HEK293 (cell line): ENCODE results near the gene LIN54.

Source experiments
- CTCF ChIA-PET: fragments of 350-600 bp; formaldehyde crosslinking; extraction: SDS; loops from one replicate; lab custom pipeline; 2021; ENCODE audit warnings: antibody characterized with exemption; lab: Yijun Ruan, JAX
- POLR2A ChIA-PET: fragments of 300-600 bp; formaldehyde crosslinking; extraction: SDS; loops from one replicate; lab custom pipeline; 2020; ENCODE audit warnings: antibody characterized with exemption, inconsistent platforms; lab: Yijun Ruan, JAX
- H3K27ac ChIP-seq: fragments of 200-500 bp; sonication (Bioruptor generic); 2 replicates; pipeline ENCODE4 v1.5.1; 2014; ENCODE audit warnings: low read depth, low read length, control low read depth, inconsistent platforms; ENCODE audit errors: extremely low read depth
- H3K36me3 ChIP-seq, 2 experiments: fragments of 200-500 bp in 1 of 2; sonication (Bioruptor generic) in 1 of 2; 1 replicate in 1 of 2; 2 replicates in 1 of 2; pipeline ENCODE4 v1.5.1; 2014 to 2017; ENCODE audit warnings: inconsistent platforms in 2 of 2, low read length in 2 of 2; ENCODE audit not compliant: control insufficient read depth in 2 of 2, insufficient read depth in 1 of 2
- H3K4me1 ChIP-seq: fragments of 200-500 bp; sonication (Bioruptor generic); 2 replicates; pipeline ENCODE4 v1.5.1; 2014; ENCODE audit warnings: mild to moderate bottlenecking, low read length, inconsistent platforms; ENCODE audit not compliant: control insufficient read depth, insufficient read depth
- H3K4me3 ChIP-seq: 2 replicates; pipeline ENCODE4 v1.5.1; 2011; ENCODE audit warnings: low read depth, mild to moderate bottlenecking, control low read depth, low read length, moderate library complexity
- H3K9me3 ChIP-seq: fragments of 200-500 bp; sonication (Bioruptor generic); 2 replicates; pipeline ENCODE4 v1.5.1; 2014; ENCODE audit warnings: low read depth, low read length, inconsistent platforms; ENCODE audit not compliant: control insufficient read depth, insufficient read depth
- GLIS2 ChIP-seq: fragments of 450-650 bp; formaldehyde crosslinking; IDR thresholded peaks from 2 replicates; pipeline ENCODE4 v1.5.1; 2016; ENCODE audit warnings: missing biosample characterization, missing genetic modification characterization
- KLF10 ChIP-seq: fragments of 450-650 bp; IDR thresholded peaks from 2 replicates; pipeline ENCODE4 v1.5.1; 2018; ENCODE audit warnings: missing biosample characterization, mild to moderate bottlenecking, missing genetic modification characterization
- KLF7 ChIP-seq: fragments of 450-650 bp; formaldehyde crosslinking; IDR thresholded peaks from 2 replicates; pipeline ENCODE4 v1.5.1; 2016; ENCODE audit warnings: missing biosample characterization, missing genetic modification characterization, borderline replicate concordance
- KLF8 ChIP-seq: fragments of 450-650 bp; formaldehyde crosslinking; IDR thresholded peaks from 2 replicates; pipeline ENCODE4 v1.5.1; 2016; ENCODE audit warnings: missing biosample characterization, missing genetic modification characterization
- MYNN ChIP-seq: fragments of 450-650 bp; formaldehyde crosslinking; IDR thresholded peaks from 2 replicates; pipeline ENCODE4 v1.5.1; 2016; ENCODE audit warnings: missing biosample characterization, missing genetic modification characterization, borderline replicate concordance
- SETDB1 ChIP-seq: IDR thresholded peaks from one replicate; pipeline ENCODE4 v1.6.1; 2017; ENCODE audit warnings: mild to moderate bottlenecking, low read length, moderate library complexity, mixed read lengths; ENCODE audit not compliant: insufficient read length
- SP2 ChIP-seq: fragments of 450-650 bp; formaldehyde crosslinking; IDR thresholded peaks from 2 replicates; pipeline ENCODE4 v1.5.1; 2016; ENCODE audit warnings: missing biosample characterization, missing genetic modification characterization
- ZEB2 ChIP-seq: fragments of 450-650 bp; formaldehyde crosslinking; IDR thresholded peaks from 2 replicates; pipeline ENCODE4 v1.5.1; 2016; ENCODE audit warnings: missing biosample characterization, missing genetic modification characterization
- ZFHX2 ChIP-seq: fragments of 450-650 bp; formaldehyde crosslinking; conservative IDR thresholded peaks from 2 replicates; pipeline ENCODE4 v1.5.1; 2016; ENCODE audit warnings: missing biosample characterization, missing genetic modification characterization
- ZNF133 ChIP-seq: fragments of 450-650 bp; formaldehyde crosslinking; IDR thresholded peaks from 2 replicates; pipeline ENCODE4 v1.5.1; 2016; ENCODE audit warnings: missing biosample characterization, missing genetic modification characterization
- ZNF324 ChIP-seq: fragments of 450-650 bp; formaldehyde crosslinking; IDR thresholded peaks from 2 replicates; pipeline ENCODE4 v1.5.1; 2016; ENCODE audit warnings: missing biosample characterization, missing genetic modification characterization
- ZNF335 ChIP-seq: fragments of 450-650 bp; formaldehyde crosslinking; conservative IDR thresholded peaks from 2 replicates; pipeline ENCODE4 v1.5.1; 2016; ENCODE audit warnings: missing biosample characterization, missing genetic modification characterization
- ZNF341 ChIP-seq: fragments of 450-650 bp; formaldehyde crosslinking; IDR thresholded peaks from 2 replicates; pipeline ENCODE4; 2016; ENCODE audit warnings: low read depth, missing biosample characterization, missing genetic modification characterization
- ZNF433 ChIP-seq: fragments of 450-650 bp; formaldehyde crosslinking; IDR thresholded peaks from 2 replicates; pipeline ENCODE4 v1.5.1; 2016; ENCODE audit warnings: missing biosample characterization, missing genetic modification characterization, low read depth
- ZNF561 ChIP-seq: fragments of 450-650 bp; IDR thresholded peaks from 2 replicates; pipeline ENCODE4 v1.5.1; 2018; ENCODE audit warnings: missing biosample characterization, missing genetic modification characterization, borderline replicate concordance
- ZNF624 ChIP-seq: fragments of 450-650 bp; formaldehyde crosslinking; IDR thresholded peaks from 2 replicates; pipeline ENCODE4 v1.5.1; 2017; ENCODE audit warnings: missing biosample characterization, missing genetic modification characterization
- ZNF626 ChIP-seq: fragments of 450-650 bp; sonication (Bioruptor Pico); formaldehyde crosslinking; IDR thresholded peaks from 2 replicates; pipeline ENCODE4 v1.5.1; 2018; ENCODE audit warnings: missing biosample characterization, missing genetic modification characterization, inconsistent platforms
- ZNF660 ChIP-seq: fragments of 450-650 bp; IDR thresholded peaks from 2 replicates; pipeline ENCODE4 v1.5.1; 2018; ENCODE audit warnings: missing biosample characterization, mild to moderate bottlenecking, missing genetic modification characterization
- ZNF747 ChIP-seq: fragments of 450-650 bp; formaldehyde crosslinking; IDR thresholded peaks from 2 replicates; pipeline ENCODE4 v1.5.1; 2016; ENCODE audit warnings: missing biosample characterization, missing genetic modification characterization
- ZNF791 ChIP-seq: fragments of 450-650 bp; formaldehyde crosslinking; IDR thresholded peaks from 2 replicates; pipeline ENCODE4 v1.5.1; 2016; ENCODE audit warnings: missing biosample characterization, missing genetic modification characterization
- TF ChIP-seq, protein P1 (sequence below): fragments of 450-650 bp; formaldehyde crosslinking; IDR thresholded peaks from 2 replicates; pipeline ENCODE4 v1.5.1; 2016; ENCODE audit warnings: missing biosample characterization, missing genetic modification characterization
- TF ChIP-seq, protein P2 (sequence below): fragments of 450-650 bp; formaldehyde crosslinking; IDR thresholded peaks from 2 replicates; pipeline ENCODE4 v1.5.1; 2016; ENCODE audit warnings: missing biosample characterization, missing genetic modification characterization
- TF ChIP-seq, protein P3 (sequence below): fragments of 450-650 bp; formaldehyde crosslinking; optimal IDR thresholded peaks from 2 replicates; pipeline ENCODE3; 2016; ENCODE audit warnings: missing biosample characterization, mild to moderate bottlenecking, missing genetic modification characterization
- TF ChIP-seq, protein P4 (sequence below): fragments of 450-650 bp; IDR thresholded peaks from 2 replicates; pipeline ENCODE4 v1.5.1; 2018; ENCODE audit warnings: missing biosample characterization, missing genetic modification characterization
- TF ChIP-seq, protein P5 (sequence below): fragments of 450-650 bp; formaldehyde crosslinking; conservative IDR thresholded peaks from 2 replicates; pipeline ENCODE4 v1.5.1; 2016; ENCODE audit warnings: low read depth, missing biosample characterization, missing genetic modification characterization

Gene LIN54

DNA sequence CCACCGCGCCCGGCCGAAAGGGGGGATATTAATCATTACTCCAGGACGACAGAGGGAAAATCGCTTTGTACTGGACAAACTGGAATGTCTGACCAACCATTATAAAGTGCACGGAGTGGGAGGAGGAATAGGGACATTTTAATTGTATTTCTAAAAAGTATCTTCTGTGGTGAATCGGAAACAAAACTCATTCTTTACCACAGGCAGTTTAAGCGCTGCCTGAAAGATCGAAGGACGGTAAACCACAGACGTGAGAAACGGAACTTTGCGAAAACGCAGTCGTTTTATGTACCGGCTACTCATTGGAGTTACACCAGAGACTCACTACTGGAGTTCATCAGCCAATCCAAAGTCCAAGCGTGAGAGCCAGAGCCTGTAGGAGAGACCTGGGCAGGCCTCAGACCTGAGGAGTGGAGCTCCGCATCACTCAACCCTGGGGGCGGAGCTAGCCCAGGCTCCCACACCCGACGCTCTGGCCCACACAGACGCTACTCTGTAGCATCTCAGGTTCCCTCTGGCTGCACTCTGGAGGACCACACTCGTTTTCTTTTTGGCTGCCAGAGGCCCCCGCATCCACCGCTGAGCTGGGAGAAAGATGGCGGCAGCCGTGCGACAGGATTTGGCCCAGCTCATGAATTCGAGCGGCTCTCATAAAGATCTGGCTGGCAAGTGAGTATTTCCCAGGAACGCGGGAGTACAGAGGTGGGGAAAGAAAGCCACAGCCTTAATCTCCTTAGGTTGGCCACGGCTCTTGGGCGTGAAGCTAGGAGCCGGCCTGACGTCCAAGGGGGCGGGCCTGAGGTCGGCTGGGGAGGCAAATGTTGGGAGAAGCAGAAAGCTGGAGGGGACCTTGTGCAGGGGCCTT lies 24.2 kb upstream of the LIN54 start, which contains the start of gene COPS4:
COPS4 (plus strand) TSS at position 554 of the 865 bp plus-strand sequence; CDS start at position 596, 42 bp downstream.
- H3K27ac ChIP-seq, result peak within 1 kb of the TSS; percentile 54
- TF ChIP-seq MYNN (tag by site-specific recombination), result no peak
- TF ChIP-seq ZNF791 (tag by site-specific recombination), result no peak
- TF ChIP-seq, protein P1, sequence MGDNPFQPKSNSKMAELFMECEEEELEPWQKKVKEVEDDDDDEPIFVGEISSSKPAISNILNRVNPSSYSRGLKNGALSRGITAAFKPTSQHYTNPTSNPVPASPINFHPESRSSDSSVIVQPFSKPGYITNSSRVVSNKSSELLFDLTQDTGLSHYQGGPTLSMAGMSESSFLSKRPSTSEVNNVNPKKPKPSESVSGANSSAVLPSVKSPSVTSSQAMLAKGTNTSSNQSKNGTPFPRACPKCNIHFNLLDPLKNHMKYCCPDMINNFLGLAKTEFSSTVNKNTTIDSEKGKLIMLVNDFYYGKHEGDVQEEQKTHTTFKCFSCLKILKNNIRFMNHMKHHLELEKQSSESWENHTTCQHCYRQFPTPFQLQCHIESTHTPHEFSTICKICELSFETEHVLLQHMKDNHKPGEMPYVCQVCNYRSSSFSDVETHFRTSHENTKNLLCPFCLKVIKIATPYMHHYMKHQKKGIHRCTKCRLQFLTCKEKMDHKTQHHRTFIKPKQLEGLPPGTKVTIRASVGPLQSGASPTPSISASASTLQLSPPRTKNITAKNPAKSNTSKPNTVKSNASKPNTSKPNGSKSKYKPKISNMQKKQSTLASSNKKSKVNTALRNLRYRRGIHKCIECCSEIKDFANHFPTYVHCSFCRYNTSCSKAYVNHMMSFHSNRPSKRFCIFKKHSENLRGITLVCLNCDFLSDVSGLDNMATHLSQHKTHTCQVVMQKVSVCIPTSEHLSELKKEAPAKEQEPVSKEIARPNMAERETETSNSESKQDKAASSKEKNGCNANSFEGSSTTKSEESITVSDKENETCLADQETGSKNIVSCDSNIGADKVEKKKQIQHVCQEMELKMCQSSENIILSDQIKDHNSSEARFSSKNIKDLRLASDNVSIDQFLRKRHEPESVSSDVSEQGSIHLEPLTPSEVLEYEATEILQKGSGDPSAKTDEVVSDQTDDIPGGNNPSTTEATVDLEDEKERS, result no peak
- TF ChIP-seq KLF10 (tag by site-specific recombination), result peak; percentile 75
- TF ChIP-seq SP2 (tag by site-specific recombination), result peak; percentile 91
- peak; percentile 92 for TF ChIP-seq KLF8
- no peak for TF ChIP-seq ZNF747 (tag by site-specific recombination)
- peak; percentile 98 for TF ChIP-seq ZNF660 (tag by site-specific recombination)
- TF ChIP-seq SETDB1, result peak; percentile 94
- peak; percentile 96 for TF ChIP-seq ZNF335 (tag by site-specific recombination)
- peak; percentile 72 for TF ChIP-seq ZFHX2 (tag by site-specific recombination)
- TF ChIP-seq, protein P2, sequence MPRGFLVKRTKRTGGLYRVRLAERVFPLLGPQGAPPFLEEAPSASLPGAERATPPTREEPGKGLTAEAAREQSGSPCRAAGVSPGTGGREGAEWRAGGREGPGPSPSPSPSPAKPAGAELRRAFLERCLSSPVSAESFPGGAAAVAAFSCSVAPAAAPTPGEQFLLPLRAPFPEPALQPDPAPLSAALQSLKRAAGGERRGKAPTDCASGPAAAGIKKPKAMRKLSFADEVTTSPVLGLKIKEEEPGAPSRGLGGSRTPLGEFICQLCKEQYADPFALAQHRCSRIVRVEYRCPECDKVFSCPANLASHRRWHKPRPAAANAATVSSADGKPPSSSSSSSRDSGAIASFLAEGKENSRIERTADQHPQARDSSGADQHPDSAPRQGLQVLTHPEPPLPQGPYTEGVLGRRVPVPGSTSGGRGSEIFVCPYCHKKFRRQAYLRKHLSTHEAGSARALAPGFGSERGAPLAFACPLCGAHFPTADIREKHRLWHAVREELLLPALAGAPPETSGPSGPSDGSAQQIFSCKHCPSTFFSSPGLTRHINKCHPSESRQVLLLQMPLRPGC (tag by site-specific recombination), result peak; percentile 34; the same call in 1 of the 2 replicates
- TF ChIP-seq, protein P3, sequence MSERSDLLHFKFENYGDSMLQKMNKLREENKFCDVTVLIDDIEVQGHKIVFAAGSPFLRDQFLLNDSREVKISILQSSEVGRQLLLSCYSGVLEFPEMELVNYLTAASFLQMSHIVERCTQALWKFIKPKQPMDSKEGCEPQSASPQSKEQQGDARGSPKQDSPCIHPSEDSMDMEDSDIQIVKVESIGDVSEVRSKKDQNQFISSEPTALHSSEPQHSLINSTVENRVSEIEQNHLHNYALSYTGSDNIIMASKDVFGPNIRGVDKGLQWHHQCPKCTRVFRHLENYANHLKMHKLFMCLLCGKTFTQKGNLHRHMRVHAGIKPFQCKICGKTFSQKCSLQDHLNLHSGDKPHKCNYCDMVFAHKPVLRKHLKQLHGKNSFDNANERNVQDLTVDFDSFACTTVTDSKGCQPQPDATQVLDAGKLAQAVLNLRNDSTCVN (tag by site-specific recombination), result peak; percentile 27
- TF ChIP-seq, protein P4, sequence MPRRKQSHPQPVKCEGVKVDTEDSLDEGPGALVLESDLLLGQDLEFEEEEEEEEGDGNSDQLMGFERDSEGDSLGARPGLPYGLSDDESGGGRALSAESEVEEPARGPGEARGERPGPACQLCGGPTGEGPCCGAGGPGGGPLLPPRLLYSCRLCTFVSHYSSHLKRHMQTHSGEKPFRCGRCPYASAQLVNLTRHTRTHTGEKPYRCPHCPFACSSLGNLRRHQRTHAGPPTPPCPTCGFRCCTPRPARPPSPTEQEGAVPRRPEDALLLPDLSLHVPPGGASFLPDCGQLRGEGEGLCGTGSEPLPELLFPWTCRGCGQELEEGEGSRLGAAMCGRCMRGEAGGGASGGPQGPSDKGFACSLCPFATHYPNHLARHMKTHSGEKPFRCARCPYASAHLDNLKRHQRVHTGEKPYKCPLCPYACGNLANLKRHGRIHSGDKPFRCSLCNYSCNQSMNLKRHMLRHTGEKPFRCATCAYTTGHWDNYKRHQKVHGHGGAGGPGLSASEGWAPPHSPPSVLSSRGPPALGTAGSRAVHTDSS (tag by site-specific recombination), result peak; percentile 35; the same call in 1 of the 2 replicates
- TF ChIP-seq GLIS2 (tag by site-specific recombination), result peak; percentile 32
- 0 out of 2 replicates have a peak, but pooled peaks have one; percentile 62 for TF ChIP-seq ZNF626 (tag by site-specific recombination)
- peak; percentile 77 for TF ChIP-seq ZNF324 (tag by site-specific recombination)
- no peak for TF ChIP-seq ZNF433
- 0 out of 2 replicates have a peak, but pooled peaks have one; percentile 12 for TF ChIP-seq KLF7 (tag by site-specific recombination)
- 0 out of 2 replicates have a peak, but pooled peaks have one; percentile 20 for TF ChIP-seq ZNF341
- peak; percentile 86 for TF ChIP-seq ZEB2 (tag by site-specific recombination)
- no peak for TF ChIP-seq ZNF624 (tag by site-specific recombination)
- TF ChIP-seq ZNF133, result no peak
- TF ChIP-seq, protein P5, sequence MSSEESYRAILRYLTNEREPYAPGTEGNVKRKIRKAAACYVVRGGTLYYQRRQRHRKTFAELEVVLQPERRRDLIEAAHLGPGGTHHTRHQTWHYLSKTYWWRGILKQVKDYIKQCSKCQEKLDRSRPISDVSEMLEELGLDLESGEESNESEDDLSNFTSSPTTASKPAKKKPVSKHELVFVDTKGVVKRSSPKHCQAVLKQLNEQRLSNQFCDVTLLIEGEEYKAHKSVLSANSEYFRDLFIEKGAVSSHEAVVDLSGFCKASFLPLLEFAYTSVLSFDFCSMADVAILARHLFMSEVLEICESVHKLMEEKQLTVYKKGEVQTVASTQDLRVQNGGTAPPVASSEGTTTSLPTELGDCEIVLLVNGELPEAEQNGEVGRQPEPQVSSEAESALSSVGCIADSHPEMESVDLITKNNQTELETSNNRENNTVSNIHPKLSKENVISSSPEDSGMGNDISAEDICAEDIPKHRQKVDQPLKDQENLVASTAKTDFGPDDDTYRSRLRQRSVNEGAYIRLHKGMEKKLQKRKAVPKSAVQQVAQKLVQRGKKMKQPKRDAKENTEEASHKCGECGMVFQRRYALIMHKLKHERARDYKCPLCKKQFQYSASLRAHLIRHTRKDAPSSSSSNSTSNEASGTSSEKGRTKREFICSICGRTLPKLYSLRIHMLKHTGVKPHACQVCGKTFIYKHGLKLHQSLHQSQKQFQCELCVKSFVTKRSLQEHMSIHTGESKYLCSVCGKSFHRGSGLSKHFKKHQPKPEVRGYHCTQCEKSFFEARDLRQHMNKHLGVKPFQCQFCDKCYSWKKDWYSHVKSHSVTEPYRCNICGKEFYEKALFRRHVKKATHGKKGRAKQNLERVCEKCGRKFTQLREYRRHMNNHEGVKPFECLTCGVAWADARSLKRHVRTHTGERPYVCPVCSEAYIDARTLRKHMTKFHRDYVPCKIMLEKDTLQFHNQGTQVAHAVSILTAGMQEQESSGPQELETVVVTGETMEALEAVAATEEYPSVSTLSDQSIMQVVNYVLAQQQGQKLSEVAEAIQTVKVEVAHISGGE (tag by site-specific recombination), result peak; percentile 99
- peak; percentile 78 for TF ChIP-seq ZNF561 (tag by site-specific recombination)

More for the DNA sequence above, 24.2 kb upstream of the LIN54 start, which contains the start of gene COPS4:
- CTCF ChIA-PET, result interaction anchor here (1.0 kb wide), 1 partner anchor 218 kb away, joined by 5 read pairs; no protein-coding TSS in a partner anchor
- Histone ChIP-seq H3K9me3 (no peaks in the 10 kb centered on the region), H3K4me3 (peak within 1 kb of the TSS; percentile 89), H3K4me1 (no peaks in the 10 kb centered on the region), H3K36me3 (no peaks in the 10 kb centered on the region)
- POLR2A ChIA-PET, result interaction anchor here (0.5 to 1.4 kb wide), 20 partner anchors 10 to 661 kb away, joined by 3 to 58 read pairs (median 5); partner anchors contain the start of genes COQ2, HELQ, HNRNPD and LIN54
